CD14-positive monocyte (primary cell): Measurements from ENCODE around the gene IFT57. TPM values are rescaled to one million over a fixed set of nuclear protein-coding genes. Genes with fewer than 3 reads are reported as not detected.

Source experiments
- DNase-seq, 3 donors: peaks; one replicate each; pipeline ENCODE4 v3.0.0-alpha.2; 2011 to 2022
- H2AFZ ChIP-seq: 2 replicates; pipeline ENCODE4 v1.6.0; 2012; ENCODE audit warnings: mild to moderate bottlenecking, low read depth, low read length, inconsistent platforms; ENCODE audit not compliant: insufficient read depth, poor library complexity, severe bottlenecking
- H3K27ac ChIP-seq, 2 donors: 1 replicate in 1 of 2; 2 replicates in 1 of 2; pipeline ENCODE4 v1.5.1; 2012 to 2013; ENCODE audit warnings: low read length in 2 of 2, control low read depth in 1 of 2, inconsistent platforms in 1 of 2, low read depth in 1 of 2, mild to moderate bottlenecking in 1 of 2
- H3K27me3 ChIP-seq, 2 donors: one replicate each; pipeline versions ENCODE4 v1.6.0 to v1.6.1; 2011 to 2013; ENCODE audit warnings: low read length in 2 of 2; ENCODE audit not compliant: control insufficient read depth in 2 of 2, insufficient read depth in 2 of 2
- H3K36me3 ChIP-seq, 2 donors: replicated peaks in 1 of 2; 1 replicate in 1 of 2; 2 replicates in 1 of 2; pipeline versions ENCODE4 v1.5.1 to v1.6.1; 2012 to 2013; ENCODE audit warnings: low read length in 2 of 2, control low read depth in 1 of 2, inconsistent platforms in 1 of 2, mild to moderate bottlenecking in 1 of 2; ENCODE audit not compliant: insufficient read depth in 2 of 2, control insufficient read depth in 1 of 2
- H3K4me1 ChIP-seq, 2 donors: 1 replicate in 1 of 2; 2 replicates in 1 of 2; pipeline versions ENCODE4 v1.5.1 to v1.6.1; 2012 to 2013; ENCODE audit warnings: low read length in 2 of 2, control low read depth in 1 of 2, inconsistent platforms in 1 of 2, mild to moderate bottlenecking in 1 of 2, moderate library complexity in 1 of 2; ENCODE audit not compliant: insufficient read depth in 2 of 2, control insufficient read depth in 1 of 2
- H3K4me2 ChIP-seq: replicated peaks from 2 replicates; pipeline ENCODE3; 2012; ENCODE audit warnings: low read length, moderate library complexity, mild to moderate bottlenecking; ENCODE audit not compliant: poor library complexity, severe bottlenecking; ENCODE audit errors: extremely low read depth
- H3K4me3 ChIP-seq, 3 experiments: fragments of 200-600 bp in 1 of 3; sonication (generic) in 1 of 3; replicated peaks in 1 of 3; 1 replicate in 2 of 3; 2 replicates in 1 of 3; pipeline ENCODE4 v1.5.1; 2011 to 2013; ENCODE audit warnings: low read length in 3 of 3, mild to moderate bottlenecking in 3 of 3, control low read depth in 2 of 3, low read depth in 2 of 3, inconsistent platforms in 1 of 3, moderate library complexity in 1 of 3
- H3K79me2 ChIP-seq: 2 replicates; pipeline ENCODE4 v1.6.0; 2012; ENCODE audit warnings: mild to moderate bottlenecking, control low read depth, inconsistent platforms, low read length, moderate library complexity; ENCODE audit not compliant: insufficient read depth
- H3K9ac ChIP-seq: 2 replicates; pipeline ENCODE4 v1.6.0; 2017; ENCODE audit warnings: low read length, mild to moderate bottlenecking; ENCODE audit not compliant: insufficient read depth, poor library complexity, severe bottlenecking
- H3K9me3 ChIP-seq, 2 donors: replicated peaks in 1 of 2; 1 replicate in 1 of 2; 2 replicates in 1 of 2; pipeline versions ENCODE4 v1.5.1 to v1.6.1; 2012 to 2013; ENCODE audit warnings: low read length in 2 of 2, control low read depth in 1 of 2; ENCODE audit not compliant: control insufficient read depth in 1 of 2, insufficient read depth in 1 of 2
- H4K20me1 ChIP-seq: 2 replicates; pipeline ENCODE4 v1.6.0; 2012; ENCODE audit warnings: mild to moderate bottlenecking, low read length, control low read depth, moderate library complexity; ENCODE audit not compliant: insufficient read depth
- H3K27ac Mint-ChIP-seq, 7 donors: one replicate each; pipeline ENCODE4 v1.8.0; 2020; ENCODE audit warnings: mild to moderate bottlenecking in 7 of 7, mixed read lengths in 7 of 7, moderate library complexity in 6 of 7, inconsistent platforms in 2 of 7
- H3K27me3 Mint-ChIP-seq, 3 donors: one replicate each; pipeline ENCODE4 v1.8.0; 2021 to 2022; ENCODE audit warnings: low read depth in 3 of 3, mild to moderate bottlenecking in 3 of 3, mixed read lengths in 3 of 3, moderate library complexity in 3 of 3, inconsistent platforms in 1 of 3
- H3K36me3 Mint-ChIP-seq, 2 donors: one replicate each; pipeline ENCODE4 v1.8.0; 2020; ENCODE audit warnings: mixed read lengths in 2 of 2, inconsistent platforms in 1 of 2, mild to moderate bottlenecking in 1 of 2
- H3K4me1 Mint-ChIP-seq: one replicate; pipeline ENCODE4 v1.8.0; 2020; ENCODE audit warnings: mild to moderate bottlenecking, mixed read lengths
- H3K4me3 Mint-ChIP-seq, 2 donors: one replicate each; pipeline ENCODE4 v1.8.0; 2020; ENCODE audit warnings: mild to moderate bottlenecking in 2 of 2, mixed read lengths in 2 of 2, moderate library complexity in 1 of 2
- H3K9me3 Mint-ChIP-seq, 7 donors: one replicate each; pipeline ENCODE4 v1.8.0; 2020 to 2022; ENCODE audit warnings: mixed read lengths in 7 of 7, mild to moderate bottlenecking in 6 of 7, moderate library complexity in 6 of 7, inconsistent platforms in 2 of 7
- WGBS: methylation state at CpG from one replicate; pipeline ENCODE4 v1.1.5; 2013; ENCODE audit warnings: missing lambda C conversion rate; ENCODE audit not compliant: insufficient coverage; 5-methylcytosine and 5-hydroxymethylcytosine counted together
- intact Hi-C, 2 donors: fragments of 100-400 bp; cut with micrococcal nuclease; formaldehyde crosslinking; loops; one replicate each; pipeline versions ENCODE4 v1.15.0 to v1.15.1; 2023
- polyA plus RNA-seq, 3 donors: library from polyadenylated mRNA; depleted of rRNA in 1 of 3; unstranded in 2 of 3; stranded (reverse) in 1 of 3; fragments of 300-500 nt in 2 of 3; fragments of >200 nt in 1 of 3; fragmentation: Illumina TruSeq in 2 of 3; gene quantifications; 1 replicate in 2 of 3; 2 replicates in 1 of 3; pipeline ENCODE4 v1.2.3, GENCODE V29; 2012 to 2021
- TF ChIP-seq, protein P1 (sequence below): fragments of 200-600 bp; IDR thresholded peaks from one replicate; pipeline ENCODE4 v1.8.0; 2022; ENCODE audit warnings: antibody characterized with exemption, mild to moderate bottlenecking

IFT57 gene
- polyA plus RNA-seq, 3 donors: 4.9 to 22.9 (median 15.1) TPM

GRCh38 chr3:108133858-108134554 is 88.2 kb downstream of the IFT57 start:
- H4K20me1 ChIP-seq: no peaks in the 10 kb centered on the region
- TF ChIP-seq, protein P1, sequence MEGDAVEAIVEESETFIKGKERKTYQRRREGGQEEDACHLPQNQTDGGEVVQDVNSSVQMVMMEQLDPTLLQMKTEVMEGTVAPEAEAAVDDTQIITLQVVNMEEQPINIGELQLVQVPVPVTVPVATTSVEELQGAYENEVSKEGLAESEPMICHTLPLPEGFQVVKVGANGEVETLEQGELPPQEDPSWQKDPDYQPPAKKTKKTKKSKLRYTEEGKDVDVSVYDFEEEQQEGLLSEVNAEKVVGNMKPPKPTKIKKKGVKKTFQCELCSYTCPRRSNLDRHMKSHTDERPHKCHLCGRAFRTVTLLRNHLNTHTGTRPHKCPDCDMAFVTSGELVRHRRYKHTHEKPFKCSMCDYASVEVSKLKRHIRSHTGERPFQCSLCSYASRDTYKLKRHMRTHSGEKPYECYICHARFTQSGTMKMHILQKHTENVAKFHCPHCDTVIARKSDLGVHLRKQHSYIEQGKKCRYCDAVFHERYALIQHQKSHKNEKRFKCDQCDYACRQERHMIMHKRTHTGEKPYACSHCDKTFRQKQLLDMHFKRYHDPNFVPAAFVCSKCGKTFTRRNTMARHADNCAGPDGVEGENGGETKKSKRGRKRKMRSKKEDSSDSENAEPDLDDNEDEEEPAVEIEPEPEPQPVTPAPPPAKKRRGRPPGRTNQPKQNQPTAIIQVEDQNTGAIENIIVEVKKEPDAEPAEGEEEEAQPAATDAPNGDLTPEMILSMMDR: no peak
- H3K9ac ChIP-seq: no peak overlapping the region
- Mint-ChIP-seq H3K27ac (peak overlapping the region in 6 of 7 donors; percentile 2 to 62 (median 47)), H3K36me3 (no peaks in the 10 kb centered on the region), H3K9me3 (peaks cover 0 to 2% (median 0%) of the 10 kb centered on the region in 7 donors), H3K27me3 (peaks cover 0 to 5% (median 1%) of the 10 kb centered on the region in 3 donors), H3K4me3 (no peak overlapping the region), H3K4me1 (peaks cover 48% of the 10 kb centered on the region)
- peak overlapping the region; percentile 1 for H3K4me2 ChIP-seq
- intact Hi-C loops: loop anchor here (2.0 to 5.0 kb wide), 3 partner anchors 42 to 147 kb away; partner anchors contain the start of gene CD47 (in 2 of the 2)
- H3K36me3 ChIP-seq: no peaks in the 10 kb centered on the region
- no peaks in the 10 kb centered on the region for H3K9me3 ChIP-seq
- H2AFZ ChIP-seq: no peak overlapping the region
- no peak overlapping the region for H3K4me3 ChIP-seq
- no peak for DNase-seq
- no peaks in the 10 kb centered on the region for H3K79me2 ChIP-seq
- no peaks in the 10 kb centered on the region for H3K27me3 ChIP-seq
- no CpG with 5 or more reads among the region's 5 CpGs for WGBS
- peak overlapping the region in 1 of 2 donors; percentile 15 for H3K27ac ChIP-seq
- H3K4me1 ChIP-seq: peaks cover 38 to 50% of the 10 kb centered on the region in 2 donors

DNA sequence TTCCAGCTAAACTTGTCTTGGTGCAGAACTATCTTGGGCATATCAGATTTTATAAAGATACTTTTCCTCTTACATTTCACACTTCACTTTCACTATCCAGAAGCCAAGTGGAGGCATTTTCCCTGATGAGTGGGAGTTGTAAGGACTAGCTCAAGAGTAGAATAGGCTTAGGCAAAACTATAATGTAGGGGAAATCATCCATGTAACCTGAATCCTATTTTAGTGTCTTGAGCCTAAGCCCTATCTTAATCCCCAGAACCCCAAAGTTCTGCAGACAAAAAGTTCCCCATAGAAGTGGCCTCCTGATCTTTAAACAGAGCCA is 89.2 kb downstream of the IFT57 start:
- H3K9me3 ChIP-seq: no peaks in the 10 kb centered on the region
- peaks cover 38 to 50% of the 10 kb centered on the region in 2 donors for H3K4me1 ChIP-seq
- H3K79me2 ChIP-seq: no peaks in the 10 kb centered on the region
- H4K20me1 ChIP-seq: no peaks in the 10 kb centered on the region
- peak overlapping the region; percentile 37 to 70 (median 58) for H3K4me3 ChIP-seq
- Mint-ChIP-seq H3K9me3 (peaks cover 0 to 2% (median 0%) of the 10 kb centered on the region in 7 donors), H3K36me3 (no peaks in the 10 kb centered on the region), H3K4me3 (peak overlapping the region; percentile 57 to 86), H3K27ac (peak overlapping the region in 6 of 7 donors; percentile 22 to 98 (median 93)), H3K27me3 (peaks cover 0 to 6% (median 1%) of the 10 kb centered on the region in 3 donors), H3K4me1 (peaks cover 55% of the 10 kb centered on the region)
- H3K9ac ChIP-seq: peak overlapping the region; percentile 44
- peak overlapping the region in 1 of 2 donors; percentile 85 for H3K27ac ChIP-seq
- intact Hi-C loops: loop anchor here (2.0 to 5.0 kb wide), 3 partner anchors 41 to 146 kb away; partner anchors contain the start of gene CD47 (in 2 of the 2)
- DNase-seq: no peak
- peak overlapping the region; percentile 60 for H2AFZ ChIP-seq
- no peaks in the 10 kb centered on the region for H3K36me3 ChIP-seq
- peak overlapping the region; percentile 64 for H3K4me2 ChIP-seq
- TF ChIP-seq, protein P1: no peak
- H3K27me3 ChIP-seq: no peaks in the 10 kb centered on the region
